Pericardium fibroblast (primary cell): ENCODE results near the gene SHTN1. TPM values are rescaled to one million over a fixed set of nuclear protein-coding genes. Genes with fewer than 3 reads are reported as not detected.

ENCODE experiments used
- total RNA-seq: library from RNA; depleted of rRNA; stranded (reverse); fragments of >200 nt; gene quantifications from 2 replicates; pipeline ENCODE4 v1.2.3, GENCODE V29; 2015

SHTN1 gene, protein sequence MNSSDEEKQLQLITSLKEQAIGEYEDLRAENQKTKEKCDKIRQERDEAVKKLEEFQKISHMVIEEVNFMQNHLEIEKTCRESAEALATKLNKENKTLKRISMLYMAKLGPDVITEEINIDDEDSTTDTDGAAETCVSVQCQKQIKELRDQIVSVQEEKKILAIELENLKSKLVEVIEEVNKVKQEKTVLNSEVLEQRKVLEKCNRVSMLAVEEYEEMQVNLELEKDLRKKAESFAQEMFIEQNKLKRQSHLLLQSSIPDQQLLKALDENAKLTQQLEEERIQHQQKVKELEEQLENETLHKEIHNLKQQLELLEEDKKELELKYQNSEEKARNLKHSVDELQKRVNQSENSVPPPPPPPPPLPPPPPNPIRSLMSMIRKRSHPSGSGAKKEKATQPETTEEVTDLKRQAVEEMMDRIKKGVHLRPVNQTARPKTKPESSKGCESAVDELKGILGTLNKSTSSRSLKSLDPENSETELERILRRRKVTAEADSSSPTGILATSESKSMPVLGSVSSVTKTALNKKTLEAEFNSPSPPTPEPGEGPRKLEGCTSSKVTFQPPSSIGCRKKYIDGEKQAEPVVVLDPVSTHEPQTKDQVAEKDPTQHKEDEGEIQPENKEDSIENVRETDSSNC
- 1.3 and 2.7 TPM in 2 replicates for total RNA-seq

DNA sequence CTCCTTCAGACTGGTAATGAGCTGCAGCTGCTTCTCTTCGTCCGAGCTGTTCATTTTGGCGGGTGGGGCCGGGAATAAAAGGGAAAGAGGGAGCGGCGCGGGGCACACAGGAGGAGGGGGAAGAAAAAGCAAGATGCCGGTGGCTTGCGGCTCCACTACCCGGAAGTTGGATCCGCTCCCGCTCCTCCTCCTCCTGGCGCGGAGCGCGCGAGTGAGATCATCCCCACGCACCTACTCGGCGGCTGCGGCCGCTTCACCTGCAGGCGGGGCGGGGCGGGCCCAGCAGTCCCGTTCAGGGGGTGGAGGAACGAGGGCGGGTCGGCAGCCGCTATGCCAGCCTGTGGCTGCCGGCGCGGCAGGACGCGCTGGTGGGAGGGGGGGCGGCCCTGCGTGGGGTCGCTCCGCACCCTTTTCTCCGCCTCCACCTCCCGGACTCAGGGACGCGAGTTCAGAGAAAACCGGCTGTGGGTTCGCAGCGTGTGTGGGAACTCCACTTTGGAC lies at the start of gene SHTN1:
SHTN1 (minus strand) TSS at position 162 of the 501 bp plus-strand sequence; CDS start at position 54, 108 bp downstream.

GRCh38 chr10:116849248-116850057 lies 155.5 kb downstream of the SHTN1 start, which contains the start of gene ENO4:
TSS of gene ENO4 (plus strand) at chr10:116849499. CDS start at chr10:116849567, 68 bp downstream.

Other genes with a start within 250 kb of the SHTN1 start
- 0.17 TPM in 1 of 2 replicates, not detected in the other for gene ENO4, start 155.7 kb downstream of the SHTN1 start, total RNA-seq
- gene VAX1, start 133.1 kb upstream of the SHTN1 start, total RNA-seq: not detected in 2 replicates
- gene KCNK18, start 192.3 kb upstream of the SHTN1 start, total RNA-seq: not detected in 2 replicates
- not detected in 2 replicates for gene SLC18A2, start 235.9 kb upstream of the SHTN1 start, total RNA-seq